ENCODE results near the gene S1PR4.

The S1PR4 gene

DNA sequence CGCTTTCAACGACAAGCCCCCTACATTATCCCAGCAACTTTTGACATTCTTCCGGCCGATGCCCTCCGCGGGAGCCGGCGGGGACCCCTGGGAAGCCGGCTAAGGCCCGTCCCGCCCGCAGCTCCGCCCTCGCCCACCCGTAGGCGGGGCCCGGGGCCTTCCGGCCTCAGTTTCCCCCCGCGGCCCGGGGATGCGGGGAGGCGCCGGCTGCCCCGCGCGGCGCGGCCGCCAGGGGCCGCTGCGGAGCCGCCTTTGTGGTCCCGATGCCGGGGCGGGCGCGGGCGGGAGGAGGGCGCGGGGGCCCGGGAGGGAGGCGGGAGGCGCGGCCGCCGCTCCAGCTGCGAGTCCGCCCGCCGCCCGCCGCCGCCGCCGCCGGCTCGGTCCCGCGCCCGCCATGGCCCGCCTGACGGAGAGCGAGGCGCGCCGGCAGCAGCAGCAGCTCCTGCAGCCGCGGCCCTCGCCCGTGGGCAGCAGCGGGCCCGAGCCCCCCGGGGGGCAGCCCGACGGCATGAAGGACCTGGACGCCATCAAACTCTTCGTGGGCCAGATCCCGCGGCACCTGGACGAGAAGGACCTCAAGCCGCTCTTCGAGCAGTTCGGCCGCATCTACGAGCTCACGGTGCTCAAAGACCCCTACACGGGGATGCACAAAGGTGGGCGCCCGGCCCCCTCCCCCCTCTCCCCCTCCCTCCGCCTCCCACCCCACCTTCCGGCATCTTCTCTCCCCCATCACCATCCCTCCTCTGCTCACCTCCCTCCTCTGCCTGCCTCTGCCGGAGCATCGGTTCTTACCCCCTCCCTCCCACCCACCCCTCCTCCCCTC, 46.0 kb downstream of the S1PR4 start, which contains the start of gene CELF5:
TSS of gene CELF5 (plus strand) at position 316 of the 823 bp plus-strand sequence. CDS start at position 395, 79 bp downstream.
- DNase-seq (ENCODE audit: low spot score): peak; percentile 2

DNA sequence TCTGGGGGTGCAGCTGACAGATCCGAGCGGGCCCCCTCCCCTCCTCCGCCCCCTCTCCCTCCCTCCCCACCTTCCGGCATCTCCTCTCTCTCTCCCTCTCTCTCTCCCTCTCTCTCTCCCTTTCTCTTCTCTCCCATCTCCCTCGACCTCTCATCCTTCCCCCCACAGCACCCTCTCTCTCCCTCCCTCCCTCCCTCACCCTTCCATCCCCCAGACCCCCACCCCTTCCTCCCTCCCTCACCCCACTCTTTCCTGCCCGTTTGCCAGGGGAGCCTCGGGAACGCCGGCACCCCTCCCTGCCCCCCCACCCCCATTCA, 46.6 kb downstream of the S1PR4 start:
- DNase-seq (ENCODE audit: low spot score): no peak

DNA sequence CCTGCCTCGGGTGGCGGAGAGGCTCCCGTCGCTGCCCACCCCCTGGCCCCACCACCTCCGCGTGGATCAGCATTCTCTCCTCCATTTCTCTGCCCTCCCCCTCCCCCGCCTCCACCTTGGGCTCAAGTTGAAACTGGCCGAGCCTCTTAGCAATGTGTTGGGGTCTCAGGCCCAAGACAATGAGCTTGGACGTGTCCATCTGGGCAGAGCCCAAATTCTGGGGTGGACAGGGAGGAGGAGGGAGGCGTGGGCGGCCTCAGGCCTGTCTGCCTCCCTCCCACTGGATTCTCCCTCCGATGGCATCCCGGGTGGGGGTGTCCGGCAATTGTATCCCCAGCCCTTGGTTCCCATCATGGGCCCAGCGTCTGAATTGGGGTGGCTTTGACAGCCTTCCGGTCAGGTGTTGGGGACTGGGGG, 47.1 kb downstream of the S1PR4 start:
- DNase-seq (ENCODE audit: low spot score): no peak

GRCh38 chr19:3227054-3227626, 48.6 kb downstream of the S1PR4 start:
- DNase-seq (ENCODE audit: low spot score): no peak

DNA sequence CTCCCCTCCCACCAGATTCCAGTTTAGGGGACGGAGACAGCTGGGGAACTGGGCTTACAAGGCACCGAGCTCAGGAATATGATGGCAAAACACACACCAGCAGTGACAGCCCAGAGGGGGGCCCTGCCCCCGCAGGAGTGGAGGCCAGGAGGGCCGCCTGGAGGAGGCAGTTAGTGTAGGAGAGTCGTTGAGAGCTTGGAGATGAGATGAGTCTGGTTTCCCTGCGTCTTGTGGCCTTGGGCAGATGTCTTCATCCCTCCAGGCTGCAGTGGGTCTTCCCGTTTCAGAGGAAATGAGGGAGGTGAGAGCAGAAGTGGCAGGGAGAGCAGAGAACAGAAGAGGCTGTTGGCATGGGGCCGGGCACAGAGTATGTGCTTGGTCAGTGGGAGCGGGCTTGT, 50.8 kb downstream of the S1PR4 start:
- no peak for DNase-seq (ENCODE audit: low spot score)
